Tibial nerve (tissue), 4 donors: ENCODE results near the gene COQ8A. TPM values are rescaled to one million over a fixed set of nuclear protein-coding genes. Genes with fewer than 3 reads are reported as not detected.

Experiments
- DNase-seq, 2 donors: peaks; one replicate each; pipeline ENCODE4 v3.0.0-alpha.2; 2019; ENCODE audit warnings: low spot score in 2 of 2
- H3K27ac ChIP-seq, 4 donors: fragments of 200-600 bp; sonication (generic) in 3 of 4; one replicate each; pipeline ENCODE4 v1.5.1; 2017 to 2019; ENCODE audit warnings: mild to moderate bottlenecking in 1 of 4
- H3K27me3 ChIP-seq, 2 donors: fragments of 200-600 bp; sonication (generic) in 1 of 2; one replicate each; pipeline versions ENCODE4 v1.5.1 to v1.6.0; 2017 to 2019
- H3K36me3 ChIP-seq, 3 donors: fragments of 200-600 bp; sonication (generic); one replicate each; pipeline ENCODE4 v1.5.1; 2018 to 2019
- H3K4me1 ChIP-seq, 4 donors: fragments of 200-600 bp; sonication (generic) in 3 of 4; one replicate each; pipeline ENCODE4 v1.5.1; 2017 to 2019
- H3K4me3 ChIP-seq, 4 donors: fragments of 200-600 bp; sonication (generic) in 3 of 4; one replicate each; pipeline ENCODE4 v1.5.1; 2017 to 2019; ENCODE audit warnings: mild to moderate bottlenecking in 1 of 4, moderate library complexity in 1 of 4
- H3K9me3 ChIP-seq, 4 donors: fragments of 200-600 bp; sonication (generic) in 3 of 4; one replicate each; pipeline ENCODE4 v1.5.1; 2017 to 2019
- EP300 ChIP-seq, 2 donors: sonication (generic); formaldehyde crosslinking; IDR thresholded peaks; one replicate each; pipeline ENCODE4 v1.6.1; 2017; ENCODE audit warnings: antibody characterized with exemption in 2 of 2, mild to moderate bottlenecking in 1 of 2
- POLR2A ChIP-seq, 2 donors: fragments of 450-650 bp; IDR thresholded peaks; one replicate each; pipeline ENCODE4 v1.6.1; 2017; ENCODE audit warnings: antibody characterized with exemption in 2 of 2, mild to moderate bottlenecking in 2 of 2, moderate library complexity in 2 of 2
- WGBS, 2 donors: methylation state at CpG; one replicate each; pipeline ENCODE4 v1.1.5; 2018; 5-methylcytosine and 5-hydroxymethylcytosine counted together
- total RNA-seq, 4 donors: library from RNA; depleted of rRNA; stranded (reverse); fragments of >200 nt; gene quantifications; one replicate each; pipeline ENCODE4 v1.1.0, GENCODE V29; 2016
- TF ChIP-seq, protein P1 (sequence below), 5 experiments: fragments of 200-600 bp in 3 of 5; fragments of 450-650 bp in 2 of 5; sonication (generic) in 3 of 5; IDR thresholded peaks; one replicate each; pipeline ENCODE4 v1.5.1; 2016 to 2019; ENCODE audit warnings: antibody characterized with exemption in 5 of 5, mild to moderate bottlenecking in 3 of 5, moderate library complexity in 2 of 5

Gene COQ8A
- total RNA-seq, 4 donors from 2014 or later, result 39.9 to 60.7 (median 55.5) TPM

DNA sequence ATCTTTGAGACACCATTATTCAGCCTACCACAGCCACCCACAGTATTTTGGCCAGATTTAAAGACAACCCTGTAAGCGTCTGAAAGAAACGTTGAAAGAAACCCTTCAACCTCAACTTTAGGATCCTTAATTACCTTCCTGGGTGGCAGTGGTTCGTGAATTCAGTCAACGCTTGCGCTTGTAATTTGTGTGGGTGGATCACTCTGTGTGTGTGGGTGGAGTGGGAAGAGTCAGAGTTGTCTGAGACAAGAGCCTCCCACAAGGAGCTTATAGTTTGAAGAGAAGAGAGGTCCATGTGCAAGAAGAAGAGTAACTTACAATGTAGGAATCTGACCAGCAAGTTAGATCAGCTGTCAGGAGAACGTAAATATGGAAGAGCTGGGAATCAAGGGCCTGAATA lies 8.4 kb downstream of the COQ8A start:
- TF ChIP-seq POLR2A (IDR thresholded peaks at IDR 0.05) (no peak), EP300 (IDR thresholded peaks at IDR 0.05) (no peak)
- TF ChIP-seq, protein P1, sequence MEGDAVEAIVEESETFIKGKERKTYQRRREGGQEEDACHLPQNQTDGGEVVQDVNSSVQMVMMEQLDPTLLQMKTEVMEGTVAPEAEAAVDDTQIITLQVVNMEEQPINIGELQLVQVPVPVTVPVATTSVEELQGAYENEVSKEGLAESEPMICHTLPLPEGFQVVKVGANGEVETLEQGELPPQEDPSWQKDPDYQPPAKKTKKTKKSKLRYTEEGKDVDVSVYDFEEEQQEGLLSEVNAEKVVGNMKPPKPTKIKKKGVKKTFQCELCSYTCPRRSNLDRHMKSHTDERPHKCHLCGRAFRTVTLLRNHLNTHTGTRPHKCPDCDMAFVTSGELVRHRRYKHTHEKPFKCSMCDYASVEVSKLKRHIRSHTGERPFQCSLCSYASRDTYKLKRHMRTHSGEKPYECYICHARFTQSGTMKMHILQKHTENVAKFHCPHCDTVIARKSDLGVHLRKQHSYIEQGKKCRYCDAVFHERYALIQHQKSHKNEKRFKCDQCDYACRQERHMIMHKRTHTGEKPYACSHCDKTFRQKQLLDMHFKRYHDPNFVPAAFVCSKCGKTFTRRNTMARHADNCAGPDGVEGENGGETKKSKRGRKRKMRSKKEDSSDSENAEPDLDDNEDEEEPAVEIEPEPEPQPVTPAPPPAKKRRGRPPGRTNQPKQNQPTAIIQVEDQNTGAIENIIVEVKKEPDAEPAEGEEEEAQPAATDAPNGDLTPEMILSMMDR (IDR thresholded peaks at IDR 0.05), result no peak
- Histone ChIP-seq H3K27me3 (no peaks in the 10 kb centered on the region), H3K36me3 (peaks cover 0 to 9% (median 0%) of the 10 kb centered on the region in 3 donors), H3K9me3 (no peaks in the 10 kb centered on the region), H3K27ac (no peak overlapping the region), H3K4me3 (no peak overlapping the region), H3K4me1 (peaks cover 0 to 35% (median 4%) of the 10 kb centered on the region in 4 donors)
- DNase-seq, result no peak
- whole genome bisulfite sequencing, 2 donors, result 94 to 96% methylated on average over 6 of the region's 6 CpGs

DNA sequence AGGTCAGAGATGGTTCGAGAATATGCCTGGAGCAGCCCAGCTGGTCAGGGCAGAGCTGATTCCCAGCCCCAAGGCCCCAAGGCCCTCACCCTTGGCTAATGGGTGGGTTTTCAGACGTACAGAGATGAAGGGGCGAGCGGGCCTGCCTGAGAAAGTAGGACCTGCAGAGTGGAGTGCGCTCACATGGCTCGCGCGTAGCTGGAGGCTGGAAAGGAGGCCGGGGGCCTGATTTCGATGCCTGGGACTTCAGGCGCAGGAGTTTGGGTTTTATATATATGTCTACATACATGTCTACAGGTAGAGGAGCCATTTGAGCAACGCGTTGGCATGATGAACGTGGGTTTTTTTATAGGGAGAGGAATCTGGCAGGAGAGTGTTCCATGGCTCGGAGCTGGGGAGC lies 8.9 kb downstream of the COQ8A start:
- TF ChIP-seq POLR2A (IDR thresholded peaks at IDR 0.05), result no peak
- no peak for TF ChIP-seq EP300 (IDR thresholded peaks at IDR 0.05)
- TF ChIP-seq, protein P1 (IDR thresholded peaks at IDR 0.05), result no peak
- peaks cover 0 to 30% (median 4%) of the 10 kb centered on the region in 4 donors for H3K4me1 ChIP-seq

DNA sequence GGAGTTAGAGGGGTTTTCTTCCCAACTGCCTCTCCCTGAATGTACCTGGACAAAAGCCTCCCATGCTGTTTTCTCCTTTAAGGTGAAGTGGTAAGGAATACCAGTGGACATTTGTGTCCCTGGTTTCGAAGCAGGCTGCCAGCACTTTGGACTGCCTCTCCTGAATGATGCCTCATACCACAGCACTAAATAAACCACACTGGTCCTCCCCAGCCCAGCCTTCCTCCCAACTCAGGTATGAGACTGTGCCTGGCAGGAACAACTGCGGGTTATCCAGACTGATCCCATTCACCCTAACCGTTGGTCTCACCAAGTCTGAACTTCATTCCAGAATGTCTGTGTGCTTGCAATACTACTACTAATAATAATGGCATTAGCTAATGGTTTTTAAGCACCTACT lies 9.3 kb downstream of the COQ8A start:
- H3K9me3 ChIP-seq, result no peaks in the 10 kb centered on the region
- H3K4me1 ChIP-seq, result peaks cover 0 to 26% (median 4%) of the 10 kb centered on the region in 4 donors
- WGBS, 2 donors, result 86 to 94% methylated on average over 3 of the region's 3 CpGs
- H3K4me3 ChIP-seq, result no peak overlapping the region
- H3K36me3 ChIP-seq, result peaks cover 0 to 9% (median 0%) of the 10 kb centered on the region in 3 donors
- H3K27ac ChIP-seq, result no peak overlapping the region
- H3K27me3 ChIP-seq, result no peaks in the 10 kb centered on the region
- TF ChIP-seq EP300 (IDR thresholded peaks at IDR 0.05), result no peak
- TF ChIP-seq POLR2A (IDR thresholded peaks at IDR 0.05), result no peak
- TF ChIP-seq, protein P1 (IDR thresholded peaks at IDR 0.05), result no peak
- DNase-seq, result no peak

More for the DNA sequence above, 8.9 kb downstream of the COQ8A start:
- no peak overlapping the region for H3K4me3 ChIP-seq
- peaks cover 0 to 9% (median 0%) of the 10 kb centered on the region in 3 donors for H3K36me3 ChIP-seq
- no peak for DNase-seq
- WGBS, 2 donors, result 90 to 94% methylated on average over 15 of the region's 15 CpGs
- H3K27ac ChIP-seq, result no peak overlapping the region
- no peaks in the 10 kb centered on the region for H3K27me3 ChIP-seq
- H3K9me3 ChIP-seq, result no peaks in the 10 kb centered on the region

DNA sequence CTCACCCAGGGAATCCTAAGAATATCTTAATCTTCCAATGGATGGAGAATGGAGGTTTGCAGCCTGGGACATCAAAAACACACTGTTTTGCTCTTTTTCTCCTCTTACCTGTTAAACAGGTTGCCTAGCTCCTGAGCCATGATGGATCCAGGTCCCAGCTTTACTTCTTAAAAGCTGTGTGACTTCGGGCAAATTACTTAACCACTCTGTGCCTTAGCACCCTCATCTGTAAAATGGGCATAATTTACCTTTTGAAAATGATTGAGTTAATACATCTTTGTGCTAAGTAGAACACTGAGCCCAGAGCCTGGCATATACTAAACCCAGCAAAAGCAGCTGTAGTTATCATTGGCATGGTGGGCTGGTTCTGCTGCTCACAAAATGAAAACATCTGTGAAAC lies 10.2 kb downstream of the COQ8A start:
- DNase-seq, result no peak
- no peaks in the 10 kb centered on the region for H3K9me3 ChIP-seq
- H3K4me1 ChIP-seq, result peaks cover 0 to 16% (median under 1%) of the 10 kb centered on the region in 4 donors
- WGBS, 2 donors, result 97 to 100% methylated on average over 1 of the region's 1 CpG
- TF ChIP-seq, protein P1 (IDR thresholded peaks at IDR 0.05), result no peak
- no peak for TF ChIP-seq EP300 (IDR thresholded peaks at IDR 0.05)
- TF ChIP-seq POLR2A (IDR thresholded peaks at IDR 0.05), result no peak
- peaks cover 0 to 9% (median 0%) of the 10 kb centered on the region in 3 donors for H3K36me3 ChIP-seq
- H3K27me3 ChIP-seq, result no peaks in the 10 kb centered on the region
- H3K27ac ChIP-seq, result no peak overlapping the region
- H3K4me3 ChIP-seq, result no peak overlapping the region

DNA sequence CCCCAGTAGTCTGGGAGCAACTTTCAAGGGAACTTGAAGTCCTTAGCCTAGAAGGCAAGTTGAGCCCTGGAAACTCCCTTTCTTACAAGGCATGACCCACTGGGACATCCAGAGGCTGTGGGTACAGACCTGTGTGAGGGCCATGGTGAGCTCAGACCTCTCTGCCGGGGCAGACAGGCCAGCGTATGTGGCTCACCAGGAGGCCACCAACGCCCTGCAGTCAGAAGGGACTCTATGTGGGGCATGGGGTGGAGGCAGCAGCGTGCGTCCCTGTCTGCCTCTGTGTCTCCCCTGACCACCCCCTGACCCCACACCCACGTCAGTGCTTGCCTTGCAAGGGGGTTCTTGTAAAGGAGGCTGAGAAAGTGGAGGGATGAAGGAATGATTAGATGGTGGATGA lies 10.8 kb downstream of the COQ8A start:
- 51 to 55% methylated on average over 6 of the region's 6 CpGs for WGBS, 2 donors
- TF ChIP-seq, protein P1 (IDR thresholded peaks at IDR 0.05), result no peak
- TF ChIP-seq POLR2A (IDR thresholded peaks at IDR 0.05), result no peak
- TF ChIP-seq EP300 (IDR thresholded peaks at IDR 0.05), result no peak
- Histone ChIP-seq H3K9me3 (no peaks in the 10 kb centered on the region), H3K36me3 (peaks cover 0 to 9% (median 0%) of the 10 kb centered on the region in 3 donors), H3K27me3 (no peaks in the 10 kb centered on the region), H3K4me1 (peaks cover 0 to 11% (median 0%) of the 10 kb centered on the region in 4 donors), H3K27ac (no peak overlapping the region), H3K4me3 (no peak overlapping the region)
- DNase-seq, result no peak
